NB4 (cell line): ENCODE measurements around the gene CLMP.

Source experiments
- DNase-seq: peaks from one replicate; pipeline ENCODE4 v3.0.0; 2010; ENCODE audit warnings: low read depth
- H3K4me3 ChIP-seq: one replicate; pipeline ENCODE4 v1.5.1; 2011; ENCODE audit warnings: mild to moderate bottlenecking, low read depth, low read length, moderate library complexity
- MYC ChIP-seq: IDR thresholded peaks from 2 replicates; pipeline ENCODE4 v1.6.1; 2011; ENCODE audit warnings: low read depth, low read length
- POLR2A ChIP-seq: IDR thresholded peaks from 2 replicates; pipeline ENCODE4 v1.6.1; 2011; ENCODE audit warnings: mild to moderate bottlenecking; ENCODE audit not compliant: insufficient read length; ENCODE audit errors: extremely low read depth
- TF ChIP-seq, protein P1 (sequence below): IDR thresholded peaks from 2 replicates; pipeline ENCODE4 v1.6.1; 2011; ENCODE audit warnings: low read depth, low read length
- TF ChIP-seq, protein P2 (sequence below): IDR thresholded peaks from one replicate; pipeline ENCODE4 v1.5.1; 2012; ENCODE audit warnings: low read depth, low read length

Gene CLMP

DNA sequence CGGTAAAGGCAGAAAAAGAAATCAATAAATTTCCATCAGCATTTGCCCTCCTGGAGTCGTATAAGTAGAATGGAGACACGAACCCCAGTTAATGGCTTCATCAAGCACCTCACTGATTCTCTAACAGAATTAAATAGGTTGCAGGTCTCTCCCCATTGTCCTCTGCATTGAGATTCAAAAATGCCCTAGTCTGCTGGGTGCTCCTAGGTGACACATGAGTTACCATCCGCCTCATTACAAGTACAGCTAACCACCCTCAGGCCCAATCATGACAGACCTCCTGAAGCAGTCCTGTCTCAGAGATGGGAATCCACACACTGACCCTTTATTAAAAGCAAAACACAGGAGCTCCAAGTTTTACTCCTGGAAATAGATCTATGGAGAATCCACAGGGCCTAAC is 164.5 kb downstream of the CLMP start:
- no peak for DNase-seq
- TF ChIP-seq, protein P1, sequence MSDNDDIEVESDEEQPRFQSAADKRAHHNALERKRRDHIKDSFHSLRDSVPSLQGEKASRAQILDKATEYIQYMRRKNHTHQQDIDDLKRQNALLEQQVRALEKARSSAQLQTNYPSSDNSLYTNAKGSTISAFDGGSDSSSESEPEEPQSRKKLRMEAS: no peak
- TF ChIP-seq, protein P2, sequence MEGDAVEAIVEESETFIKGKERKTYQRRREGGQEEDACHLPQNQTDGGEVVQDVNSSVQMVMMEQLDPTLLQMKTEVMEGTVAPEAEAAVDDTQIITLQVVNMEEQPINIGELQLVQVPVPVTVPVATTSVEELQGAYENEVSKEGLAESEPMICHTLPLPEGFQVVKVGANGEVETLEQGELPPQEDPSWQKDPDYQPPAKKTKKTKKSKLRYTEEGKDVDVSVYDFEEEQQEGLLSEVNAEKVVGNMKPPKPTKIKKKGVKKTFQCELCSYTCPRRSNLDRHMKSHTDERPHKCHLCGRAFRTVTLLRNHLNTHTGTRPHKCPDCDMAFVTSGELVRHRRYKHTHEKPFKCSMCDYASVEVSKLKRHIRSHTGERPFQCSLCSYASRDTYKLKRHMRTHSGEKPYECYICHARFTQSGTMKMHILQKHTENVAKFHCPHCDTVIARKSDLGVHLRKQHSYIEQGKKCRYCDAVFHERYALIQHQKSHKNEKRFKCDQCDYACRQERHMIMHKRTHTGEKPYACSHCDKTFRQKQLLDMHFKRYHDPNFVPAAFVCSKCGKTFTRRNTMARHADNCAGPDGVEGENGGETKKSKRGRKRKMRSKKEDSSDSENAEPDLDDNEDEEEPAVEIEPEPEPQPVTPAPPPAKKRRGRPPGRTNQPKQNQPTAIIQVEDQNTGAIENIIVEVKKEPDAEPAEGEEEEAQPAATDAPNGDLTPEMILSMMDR: no peak
- TF ChIP-seq MYC (no peak), POLR2A (no peak)
- H3K4me3 ChIP-seq: no peak overlapping the region

DNA sequence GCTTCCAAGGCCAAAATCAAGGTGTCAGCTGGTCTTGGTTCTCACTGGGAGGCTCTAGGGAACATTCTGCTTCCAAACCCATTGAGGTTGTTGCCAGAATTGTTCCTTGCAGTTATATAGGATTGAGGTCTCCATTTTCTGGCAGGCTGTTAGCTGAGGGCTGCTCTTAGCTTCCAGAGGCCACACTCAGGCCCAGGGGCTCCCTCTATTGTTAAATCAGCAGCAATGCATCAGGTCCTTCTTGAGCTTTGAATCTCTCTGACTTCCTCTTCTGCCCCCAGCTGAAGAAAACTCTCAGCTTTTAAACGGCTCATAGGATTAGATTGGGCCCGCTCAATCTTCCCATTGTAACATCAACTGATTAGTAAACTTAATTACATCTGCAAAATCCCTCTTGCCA is 174.1 kb downstream of the CLMP start:
- peak; percentile 81 for DNase-seq
- TF ChIP-seq, protein P2: peak; percentile 88
- TF ChIP-seq, protein P1: no peak
- no peak overlapping the region for H3K4me3 ChIP-seq
